NCI-H1436 (cell line): Measurements from ENCODE around the gene CARHSP1.
"Not testable (repeated sequence)": the region's sequence is repeated elsewhere in the genome, so short reads cannot be mapped to it uniquely, and the experiment has no call there.

ENCODE experiments used
- DNase-seq: peaks from one replicate; lab custom pipeline; 2025; lab: John Stamatoyannopoulos, UW

The CARHSP1 gene

GRCh38 chr16:8828541-8829165, 40.2 kb downstream of the CARHSP1 start:
- no peak for DNase-seq

- DNase-seq = no peak
Measured at GRCh38 chr16:8826278-8826879, 42.4 kb downstream of the CARHSP1 start.

DNA sequence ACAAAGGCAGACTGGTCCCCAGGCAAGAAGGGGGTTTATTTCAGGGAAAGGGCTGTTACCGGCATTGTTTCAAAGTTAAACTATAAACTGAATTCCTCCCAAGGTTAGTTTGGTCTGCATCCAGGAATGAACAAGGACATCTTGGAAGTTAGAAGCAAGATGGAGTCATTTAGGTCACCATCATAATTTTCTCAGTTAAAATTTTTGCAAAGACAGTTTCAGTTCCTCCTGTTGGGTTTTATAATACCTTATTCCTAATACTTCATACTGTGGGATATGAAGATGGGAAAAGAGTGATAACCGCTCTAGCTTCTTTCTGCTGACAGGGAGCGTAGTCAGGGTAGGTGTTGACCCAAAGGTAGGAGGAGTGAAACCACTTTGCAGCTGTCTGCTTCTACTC, 46.4 kb downstream of the CARHSP1 start:
- no peak for DNase-seq

- DNase-seq = no peak
Measured at GRCh38 chr16:8819411-8820034, 49.3 kb downstream of the CARHSP1 start.

DNA sequence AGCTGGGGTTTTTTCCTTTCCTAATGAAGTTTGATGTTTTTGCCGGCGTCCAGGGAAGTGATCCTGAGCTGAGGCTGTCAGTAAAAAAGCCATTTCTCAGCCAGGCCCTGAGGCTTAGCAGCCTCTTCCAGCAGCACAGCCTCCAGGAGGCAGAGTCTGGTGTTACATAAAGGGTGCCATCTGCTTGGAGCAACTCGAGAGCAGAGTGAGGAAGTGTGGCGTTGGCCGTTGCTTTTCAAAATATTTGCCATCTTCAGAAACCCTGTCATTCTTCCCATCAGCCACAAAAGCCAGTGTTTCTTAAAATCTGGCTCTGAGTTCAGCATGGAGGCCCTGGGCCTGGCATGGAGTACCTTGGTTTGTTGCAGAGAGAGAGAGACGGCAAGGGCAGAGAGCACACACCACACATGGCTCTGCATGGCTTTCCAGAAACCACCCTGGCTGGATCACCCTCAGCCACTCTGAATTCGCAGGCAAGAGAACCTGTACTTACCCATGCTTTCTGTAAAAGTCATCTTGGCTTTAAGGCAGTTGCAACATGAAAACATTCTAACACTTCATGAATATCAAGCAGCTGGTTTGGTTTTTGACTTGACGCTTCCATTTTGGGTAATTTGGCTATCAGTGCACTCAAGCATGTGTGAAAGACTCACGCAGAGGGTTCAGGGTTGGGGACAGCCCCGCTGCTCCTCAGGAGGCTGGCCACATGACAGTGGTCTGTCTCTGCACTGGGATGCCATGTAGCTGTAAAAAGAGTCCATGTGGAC, 50.1 kb downstream of the CARHSP1 start:
- DNase-seq = no peak

GRCh38 chr16:8816967-8817655, 51.7 kb downstream of the CARHSP1 start:
- DNase-seq = no peak

GRCh38 chr16:8814095-8814806, 54.6 kb downstream of the CARHSP1 start:
- DNase-seq = no peak

DNA sequence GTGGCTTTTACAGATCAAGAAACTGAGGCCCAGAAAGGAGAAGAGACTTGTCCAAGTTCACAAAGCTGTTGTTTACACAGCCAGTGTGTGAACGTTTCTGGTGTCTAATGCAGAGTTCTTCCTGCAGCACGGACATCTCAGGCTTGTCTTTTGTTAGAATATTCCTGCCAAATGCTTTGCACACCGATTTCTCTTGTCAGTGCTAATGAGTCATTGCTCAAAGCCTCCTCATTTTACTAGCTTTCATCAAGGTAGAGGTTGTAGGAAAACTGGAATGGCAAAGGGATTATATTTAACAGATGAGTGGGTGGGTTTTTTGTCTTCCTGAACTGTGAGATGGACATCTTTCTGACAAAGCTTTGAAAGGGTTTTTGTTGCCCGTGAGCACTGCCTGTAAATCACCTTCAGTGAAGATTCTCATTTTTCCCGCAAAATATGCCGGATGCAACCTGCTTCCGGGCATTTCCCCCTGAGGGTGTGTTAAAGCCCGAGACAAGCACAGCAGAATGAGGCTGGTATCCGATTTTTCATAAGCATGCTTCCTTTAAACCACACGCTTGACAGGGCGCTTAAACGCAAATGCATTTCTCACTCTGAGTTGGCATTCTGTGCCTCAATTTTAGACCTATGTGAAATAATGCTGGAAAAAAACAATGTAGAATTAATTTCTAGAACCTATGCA, 56.5 kb downstream of the CARHSP1 start:
- no peak for DNase-seq

GRCh38 chr16:8808613-8809353, 60.0 kb downstream of the CARHSP1 start:
- no peak for DNase-seq

DNA sequence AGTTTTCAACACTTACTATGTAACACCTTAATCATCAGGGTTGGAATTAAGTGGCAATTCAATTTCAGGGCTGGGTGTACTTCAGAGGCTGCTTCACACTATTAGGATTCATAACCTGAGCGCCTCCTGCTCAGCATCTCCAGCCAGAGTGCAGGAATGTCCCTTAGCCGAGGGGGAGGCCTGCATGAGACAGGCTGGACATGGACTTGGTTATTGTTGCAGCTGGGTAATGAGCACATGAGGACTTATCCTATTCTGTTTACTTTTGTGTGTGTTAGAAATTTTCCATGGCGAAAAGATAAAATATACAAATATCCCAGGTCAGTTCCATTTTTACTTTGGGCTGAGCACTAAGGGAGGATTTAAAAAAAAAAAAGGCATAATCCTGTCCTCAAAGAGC, 60.8 kb downstream of the CARHSP1 start:
- no peak for DNase-seq

GRCh38 chr16:8807189-8807588, 61.6 kb downstream of the CARHSP1 start:
- DNase-seq = no peak

DNA sequence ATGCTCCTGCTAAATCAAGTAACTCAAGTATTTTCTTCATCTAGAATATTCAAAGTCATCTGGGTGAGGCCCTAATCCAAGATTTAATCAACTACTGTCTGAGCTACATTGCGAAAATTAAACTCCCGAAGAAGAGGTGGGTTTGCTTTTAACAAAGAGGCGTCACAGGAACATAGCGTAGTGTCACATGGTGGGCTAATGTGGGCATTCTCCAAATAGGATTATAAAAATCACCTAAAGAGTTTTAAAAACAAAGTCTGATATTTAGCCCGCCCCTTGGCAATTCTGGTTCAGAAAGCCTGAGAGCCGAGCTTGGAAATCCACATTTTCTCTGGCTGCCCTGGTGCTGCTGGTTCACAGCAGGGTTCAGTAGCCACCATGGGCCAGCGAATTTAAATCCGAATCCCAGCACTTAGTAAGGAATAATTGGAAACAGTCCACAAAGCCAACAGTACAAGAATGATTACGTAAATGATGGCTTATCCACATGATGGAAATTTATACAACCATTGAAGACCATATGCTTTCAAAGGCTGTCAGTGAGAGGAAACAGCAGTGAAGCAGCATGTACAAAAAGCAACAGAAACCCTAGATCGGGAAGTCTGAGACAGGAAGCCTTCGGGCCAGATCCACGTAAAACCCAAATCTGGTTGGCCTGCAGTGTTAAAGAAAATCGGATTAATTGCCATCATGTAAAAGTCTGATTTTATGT, 62.4 kb downstream of the CARHSP1 start:
- no peak for DNase-seq

DNA sequence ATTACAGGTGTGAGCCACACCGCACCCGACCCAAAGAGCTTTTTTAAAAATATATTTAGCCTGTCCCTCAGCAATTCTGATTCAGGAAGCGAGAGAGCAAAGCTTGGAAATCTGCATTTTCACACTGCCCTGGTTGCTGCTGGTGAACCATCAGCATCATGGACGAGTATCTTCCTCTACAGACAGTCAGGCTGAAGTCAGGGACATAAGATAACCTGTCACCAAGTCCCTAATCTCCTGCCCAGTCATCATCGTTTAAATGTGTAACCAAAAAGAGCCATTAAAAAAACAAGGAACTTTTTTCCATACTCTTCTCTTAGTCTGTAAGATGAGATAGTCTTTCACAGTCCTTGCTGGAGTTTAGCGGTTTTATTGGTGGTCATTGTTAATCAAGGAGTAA, 64.5 kb downstream of the CARHSP1 start:
- no peak for DNase-seq

DNA sequence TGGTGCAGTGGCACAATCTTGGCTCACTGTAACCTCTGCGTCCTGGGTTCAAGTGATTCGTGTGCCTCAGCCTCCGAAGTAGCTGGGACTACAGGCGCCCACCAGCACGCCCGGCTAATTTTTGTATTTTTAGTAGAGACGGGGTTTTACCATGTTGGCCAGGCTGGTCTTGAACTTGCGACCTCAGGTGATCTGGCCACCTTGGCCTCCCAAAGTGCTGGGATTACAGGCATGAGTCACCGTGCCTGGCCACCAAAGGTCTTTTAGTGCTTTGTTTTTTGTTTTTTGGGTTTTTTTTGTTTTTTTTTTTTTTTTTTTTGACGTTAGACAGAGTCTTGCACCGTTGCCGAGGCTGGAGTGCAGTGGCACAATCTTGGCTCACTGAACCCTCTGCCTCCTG, 65.1 kb downstream of the CARHSP1 start:
- not testable (repeated sequence) for DNase-seq
